Pons (tissue), 1 donor: ENCODE measurements around the gene ACTN1.

Experiments
- DNase-seq: peaks from one replicate; pipeline ENCODE4 v3.0.0-alpha.2; 2016; ENCODE audit warnings: low spot score

The ACTN1 gene

GRCh38 chr14:68969278-68970033, 9.6 kb downstream of the ACTN1 start:
- no peak for DNase-seq

- DNase-seq = no peak
Observed at GRCh38 chr14:68968721-68969120, 10.4 kb downstream of the ACTN1 start.

- DNase-seq = no peak
Observed at GRCh38 chr14:68968051-68968450, 11.1 kb downstream of the ACTN1 start.

- DNase-seq = no peak
Observed at GRCh38 chr14:68967459-68967940, 11.6 kb downstream of the ACTN1 start.

- DNase-seq = no peak
Observed at GRCh38 chr14:68966872-68967301, 12.2 kb downstream of the ACTN1 start.

GRCh38 chr14:68965261-68965761, 13.8 kb downstream of the ACTN1 start:
- no peak for DNase-seq

- no peak for DNase-seq
Observed at GRCh38 chr14:68964300-68965093, 14.6 kb downstream of the ACTN1 start.

- no peak for DNase-seq
Observed at GRCh38 chr14:68962681-68963080, 16.4 kb downstream of the ACTN1 start.

GRCh38 chr14:68961781-68962584, 17.1 kb downstream of the ACTN1 start:
- no peak for DNase-seq

GRCh38 chr14:68961361-68961760, 17.7 kb downstream of the ACTN1 start:
- no peak for DNase-seq

- no peak for DNase-seq
Observed at GRCh38 chr14:68960123-68960522, 19.0 kb downstream of the ACTN1 start.

GRCh38 chr14:68959035-68959434, 20.1 kb downstream of the ACTN1 start:
- DNase-seq = no peak

GRCh38 chr14:68958553-68958952, 20.5 kb downstream of the ACTN1 start:
- no peak for DNase-seq

- DNase-seq = no peak
Observed at GRCh38 chr14:68957775-68958174, 21.3 kb downstream of the ACTN1 start.

GRCh38 chr14:68956724-68957123, 22.4 kb downstream of the ACTN1 start:
- no peak for DNase-seq

- no peak for DNase-seq
Observed at GRCh38 chr14:68955851-68956179, 23.3 kb downstream of the ACTN1 start.

- DNase-seq = no peak
Observed at GRCh38 chr14:68955164-68955850, 23.8 kb downstream of the ACTN1 start.

GRCh38 chr14:68953196-68953555, 25.9 kb downstream of the ACTN1 start:
- DNase-seq = no peak

- DNase-seq = no peak
Observed at GRCh38 chr14:68952531-68953195, 26.4 kb downstream of the ACTN1 start.

GRCh38 chr14:68951800-68952530, 27.1 kb downstream of the ACTN1 start:
- DNase-seq = no peak
